Spleen (tissue), 11 donors: ENCODE results near the gene CGREF1. TPM values are rescaled to one million over a fixed set of nuclear protein-coding genes. Genes with fewer than 3 reads are reported as not detected.
A peak's percentile ranks its signal among the peaks of the same experiment; 100 is the strongest.

Experiments
- DNase-seq: peaks from one replicate; pipeline ENCODE4 v3.0.0-alpha.2; 2020
- H3K27ac ChIP-seq, 8 donors: fragments of 200-600 bp; sonication (generic) in 7 of 8; 1 replicate in 4 of 8; 2 replicates in 4 of 8; pipeline versions ENCODE4 v1.5.0 to v1.8.0; 2016 to 2021; ENCODE audit warnings: inconsistent platforms in 4 of 8, mild to moderate bottlenecking in 4 of 8, moderate library complexity in 1 of 8
- H3K27me3 ChIP-seq, 7 donors: fragments of 200-600 bp; sonication (generic) in 6 of 7; replicated peaks in 1 of 7; 1 replicate in 4 of 7; 2 replicates in 3 of 7; pipeline versions ENCODE4 v1.5.0 to v1.8.0; 2016 to 2021; ENCODE audit warnings: inconsistent platforms in 3 of 7, mild to moderate bottlenecking in 1 of 7
- H3K36me3 ChIP-seq, 6 donors: fragments of 200-600 bp; sonication (generic) in 5 of 6; 1 replicate in 4 of 6; 2 replicates in 2 of 6; pipeline versions ENCODE4 v1.5.0 to v1.8.0; 2016 to 2021; ENCODE audit warnings: inconsistent platforms in 2 of 6
- H3K4me1 ChIP-seq, 6 donors: fragments of 200-600 bp; sonication (generic) in 5 of 6; 1 replicate in 3 of 6; 2 replicates in 3 of 6; pipeline versions ENCODE4 v1.5.0 to v1.8.0; 2016 to 2021; ENCODE audit warnings: inconsistent platforms in 3 of 6
- H3K4me3 ChIP-seq, 8 donors: fragments of 200-600 bp; sonication (generic) in 7 of 8; 1 replicate in 4 of 8; 2 replicates in 4 of 8; pipeline versions ENCODE4 v1.5.0 to v1.8.0; 2016 to 2021; ENCODE audit warnings: inconsistent platforms in 4 of 8, mild to moderate bottlenecking in 4 of 8, moderate library complexity in 2 of 8
- H3K9me3 ChIP-seq, 8 donors: fragments of 200-600 bp; sonication (generic) in 7 of 8; 1 replicate in 4 of 8; 2 replicates in 4 of 8; pipeline versions ENCODE4 v1.5.0 to v1.8.0; 2016 to 2021; ENCODE audit warnings: inconsistent platforms in 4 of 8
- CTCF ChIP-seq, 11 experiments: fragments of 200-600 bp in 7 of 11; fragments of 450-650 bp in 4 of 11; sonication (generic) in 4 of 11; IDR thresholded peaks in 8 of 11; conservative IDR thresholded peaks in 3 of 11; 1 replicate in 7 of 11; 2 replicates in 4 of 11; pipeline versions ENCODE4 v1.4.0 to v1.8.0; 2016 to 2021; ENCODE audit warnings: antibody characterized with exemption in 11 of 11, inconsistent platforms in 4 of 11, mild to moderate bottlenecking in 1 of 11
- POLR2A ChIP-seq, 3 donors: fragments of 450-650 bp; IDR thresholded peaks; one replicate each; pipeline ENCODE4 v1.5.1; 2017; ENCODE audit warnings: antibody characterized with exemption in 3 of 3, mild to moderate bottlenecking in 1 of 3
- POLR2AphosphoS5 ChIP-seq, 3 donors: sonication (generic); formaldehyde crosslinking; IDR thresholded peaks; one replicate each; pipeline ENCODE4 v1.5.1; 2017; ENCODE audit warnings: antibody characterized with exemption in 3 of 3
- WGBS, 5 donors: extraction: QIAGEN DNeasy Blood & Tissue Kit in 3 of 5; methylation state at CpG; one replicate each; pipeline versions ENCODE4 v1.1.5 to v1.1.7; 2013 to 2018; 5-methylcytosine and 5-hydroxymethylcytosine counted together
- intact Hi-C: fragments of 100-400 bp; cut with DNase I; formaldehyde crosslinking; loops from one replicate; pipeline ENCODE4 v1.15.0; 2023; ENCODE audit warnings: low total_unique reads
- polyA plus RNA-seq, 3 donors: library from polyadenylated mRNA; stranded (reverse); fragments of 200-250 nt; gene quantifications; one replicate each; pipeline ENCODE4 v1.2.1, GENCODE V29; 2013
- total RNA-seq, 7 donors: library from RNA; depleted of rRNA in 3 of 7; stranded (reverse); fragments of >200 nt in 3 of 7; fragmentation: NEBNext Ultra II Directional in 4 of 7; extraction: Animal tissue kit (Norgen Biotek cat#: 25700) in 4 of 7; gene quantifications; one replicate each; pipeline versions ENCODE4 v1.1.0 to v1.2.1, GENCODE V29; 2016 to 2021
- donor health status: healthy with polysubstance abuse.
- donor health status: DM: no; HTN: no; CAD: no; lungs with moderate emphysema.
- donor health status: DM: no; HTN: no; CAD: no.
- donor health status: Bipolar disorder and iron deficiency.
- donor health status: healthy.
- donor health status: DM: no; HTN: no; CAD: no.
- donor health status: DM: yes; HTN: yes; CAD: no.

CGREF1 gene
- total and polyA plus RNA-seq, 10 donors: 0.17 to 0.82 (median 0.46) TPM; not detected in 3

DNA sequence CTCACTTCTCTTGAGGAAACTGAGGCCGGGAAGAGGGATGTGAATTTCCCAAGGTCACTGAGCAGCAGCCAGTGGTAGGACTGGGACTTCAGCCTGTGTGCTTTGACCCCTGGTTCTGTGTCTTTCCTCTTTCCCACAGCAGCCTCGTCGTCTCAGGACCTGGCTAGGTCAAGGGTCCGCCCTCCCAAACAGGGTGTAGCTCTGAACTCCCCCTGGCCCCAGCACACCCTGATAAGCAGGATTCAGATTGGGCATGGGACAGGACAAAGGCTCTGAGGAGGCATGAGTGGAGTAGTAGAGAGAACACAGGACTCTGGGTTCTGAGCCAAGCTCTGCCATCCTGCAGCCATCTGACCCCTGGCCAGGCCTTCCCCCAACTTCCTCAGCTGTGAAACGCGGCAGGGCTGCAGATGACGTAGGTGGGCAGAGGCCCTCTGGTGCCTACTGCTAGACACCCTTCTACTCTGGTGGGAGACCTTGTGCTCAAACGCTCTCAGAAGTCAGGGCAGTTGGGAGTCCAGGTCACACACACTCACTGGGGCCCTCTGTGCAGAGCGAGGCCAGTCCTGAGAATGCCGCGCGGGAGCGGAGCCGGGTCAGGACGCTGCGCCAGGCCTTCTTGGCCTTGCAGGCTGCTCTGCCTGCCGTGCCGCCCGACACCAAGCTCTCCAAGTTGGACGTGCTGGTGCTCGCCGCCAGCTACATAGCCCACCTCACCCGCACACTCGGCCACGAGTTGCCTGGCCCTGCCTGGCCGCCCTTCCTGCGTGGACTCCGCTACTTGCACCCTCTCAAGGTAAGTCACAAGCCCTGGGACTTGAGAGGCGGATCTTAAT is 30.9 kb upstream of the CGREF1 start:
- intact Hi-C loops: no loop called here
- Histone ChIP-seq H3K4me1 (peaks cover 0 to 3% (median 0%) of the 10 kb centered on the region in 6 donors), H3K36me3 (no peaks in the 10 kb centered on the region), H3K4me3 (peak overlapping the region in 2 of 8 donors; percentile 18 to 34), H3K27me3 (peaks cover 0 to 16% (median 0%) of the 10 kb centered on the region in 7 donors), H3K27ac (peak overlapping the region in 6 of 8 donors; percentile 26 to 60 (median 46)), H3K9me3 (no peaks in the 10 kb centered on the region)
- 68 to 90% (median 83%) methylated on average over 4 to 29 of the region's 29 CpGs for WGBS, 5 donors
- TF ChIP-seq POLR2AphosphoS5 (IDR thresholded peaks at IDR 0.05): peak in 1 of 3 donors; percentile 14
- TF ChIP-seq POLR2A (IDR thresholded peaks at IDR 0.05): no peak
- DNase-seq: peak; percentile 68

GRCh38 chr2:27148801-27149439 is 30.0 kb upstream of the CGREF1 start, which contains the start of gene TCF23:
Gene TCF23, plus strand, starts transcription at chr2:27149004. Its CDS starts 130 bp downstream, at chr2:27149134.
- DNase-seq: peak; percentile 76
- Histone ChIP-seq H3K27me3 (peaks cover 0 to 16% (median 0%) of the 10 kb centered on the region in 7 donors), H3K9me3 (no peaks in the 10 kb centered on the region), H3K36me3 (no peaks in the 10 kb centered on the region), H3K27ac (peak within 1 kb of the TSS in 6 of 8 donors; percentile 26 to 60 (median 46)), H3K4me1 (peaks cover 0 to 3% (median 0%) of the 10 kb centered on the region in 6 donors), H3K4me3 (peak within 1 kb of the TSS in 3 of 8 donors; percentile 9 to 34 (median 18))
- 64 to 88% (median 69%) methylated on average over 11 to 12 of the region's 12 CpGs for WGBS, 5 donors
- intact Hi-C loops: no loop called here
- TF ChIP-seq POLR2A (IDR thresholded peaks at IDR 0.05) (no peak), POLR2AphosphoS5 (IDR thresholded peaks at IDR 0.05) (peak; percentile 7 to 68 (median 61))

GRCh38 chr2:27147935-27148334 is 29.0 kb upstream of the CGREF1 start:
- H3K36me3 ChIP-seq: no peaks in the 10 kb centered on the region
- intact Hi-C loops: no loop called here
- H3K27ac ChIP-seq: no peak overlapping the region
- peaks cover 0 to 3% (median 0%) of the 10 kb centered on the region in 6 donors for H3K4me1 ChIP-seq
- peaks cover 0 to 16% (median 0%) of the 10 kb centered on the region in 7 donors for H3K27me3 ChIP-seq
- H3K4me3 ChIP-seq: no peak overlapping the region
- DNase-seq: peak; percentile 28
- no peak for TF ChIP-seq POLR2A (IDR thresholded peaks at IDR 0.05)
- no peak for TF ChIP-seq POLR2AphosphoS5 (IDR thresholded peaks at IDR 0.05)
- no peak for TF ChIP-seq CTCF (IDR thresholded peaks at IDR 0.05 in 8 of 11, conservative IDR thresholded peaks at IDR 0.05 in 3 of 11)
- H3K9me3 ChIP-seq: no peaks in the 10 kb centered on the region
- WGBS, 5 donors: 89 to 93% (median 90%) methylated on average over 8 of the region's 8 CpGs

- no peak for DNase-seq
- TF ChIP-seq POLR2A (IDR thresholded peaks at IDR 0.05) (no peak), CTCF (IDR thresholded peaks at IDR 0.05 in 8 of 11, conservative IDR thresholded peaks at IDR 0.05 in 3 of 11) (no peak), POLR2AphosphoS5 (IDR thresholded peaks at IDR 0.05) (no peak)
- WGBS, 5 donors: 78 to 87% (median 81%) methylated on average over 2 of the region's 2 CpGs
These were observed 26.8 kb upstream of the CGREF1 start for GRCh38 chr2:27145682-27146081.

More at GRCh38 chr2:27145682-27146081, 26.8 kb upstream of the CGREF1 start:
- no peak overlapping the region for H3K27ac ChIP-seq
- intact Hi-C loops: no loop called here
- no peaks in the 10 kb centered on the region for H3K9me3 ChIP-seq
- H3K27me3 ChIP-seq: peaks cover 0 to 16% (median 0%) of the 10 kb centered on the region in 7 donors
- no peaks in the 10 kb centered on the region for H3K36me3 ChIP-seq
- peaks cover 0 to 3% (median 0%) of the 10 kb centered on the region in 6 donors for H3K4me1 ChIP-seq
- H3K4me3 ChIP-seq: no peak overlapping the region
